Spleen (tissue), 11 donors: ENCODE data around the gene OBSCN. TPM values are rescaled to one million over a fixed set of nuclear protein-coding genes. Genes with fewer than 3 reads are reported as not detected.

Source experiments
- DNase-seq: peaks from one replicate; pipeline ENCODE4 v3.0.0-alpha.2; 2020
- H3K27ac ChIP-seq, 8 donors: fragments of 200-600 bp; sonication (generic) in 7 of 8; 1 replicate in 4 of 8; 2 replicates in 4 of 8; pipeline versions ENCODE4 v1.5.0 to v1.8.0; 2016 to 2021; ENCODE audit warnings: inconsistent platforms in 4 of 8, mild to moderate bottlenecking in 4 of 8, moderate library complexity in 1 of 8
- H3K27me3 ChIP-seq, 7 donors: fragments of 200-600 bp; sonication (generic) in 6 of 7; replicated peaks in 1 of 7; 1 replicate in 4 of 7; 2 replicates in 3 of 7; pipeline versions ENCODE4 v1.5.0 to v1.8.0; 2016 to 2021; ENCODE audit warnings: inconsistent platforms in 3 of 7, mild to moderate bottlenecking in 1 of 7
- H3K36me3 ChIP-seq, 6 donors: fragments of 200-600 bp; sonication (generic) in 5 of 6; 1 replicate in 4 of 6; 2 replicates in 2 of 6; pipeline versions ENCODE4 v1.5.0 to v1.8.0; 2016 to 2021; ENCODE audit warnings: inconsistent platforms in 2 of 6
- H3K4me1 ChIP-seq, 6 donors: fragments of 200-600 bp; sonication (generic) in 5 of 6; 1 replicate in 3 of 6; 2 replicates in 3 of 6; pipeline versions ENCODE4 v1.5.0 to v1.8.0; 2016 to 2021; ENCODE audit warnings: inconsistent platforms in 3 of 6
- H3K4me3 ChIP-seq, 8 donors: fragments of 200-600 bp; sonication (generic) in 7 of 8; 1 replicate in 4 of 8; 2 replicates in 4 of 8; pipeline versions ENCODE4 v1.5.0 to v1.8.0; 2016 to 2021; ENCODE audit warnings: inconsistent platforms in 4 of 8, mild to moderate bottlenecking in 4 of 8, moderate library complexity in 2 of 8
- H3K9me3 ChIP-seq, 8 donors: fragments of 200-600 bp; sonication (generic) in 7 of 8; 1 replicate in 4 of 8; 2 replicates in 4 of 8; pipeline versions ENCODE4 v1.5.0 to v1.8.0; 2016 to 2021; ENCODE audit warnings: inconsistent platforms in 4 of 8
- CTCF ChIP-seq, 11 experiments: fragments of 200-600 bp in 7 of 11; fragments of 450-650 bp in 4 of 11; sonication (generic) in 4 of 11; IDR thresholded peaks in 8 of 11; conservative IDR thresholded peaks in 3 of 11; 1 replicate in 7 of 11; 2 replicates in 4 of 11; pipeline versions ENCODE4 v1.4.0 to v1.8.0; 2016 to 2021; ENCODE audit warnings: antibody characterized with exemption in 11 of 11, inconsistent platforms in 4 of 11, mild to moderate bottlenecking in 1 of 11
- POLR2A ChIP-seq, 3 donors: fragments of 450-650 bp; IDR thresholded peaks; one replicate each; pipeline ENCODE4 v1.5.1; 2017; ENCODE audit warnings: antibody characterized with exemption in 3 of 3, mild to moderate bottlenecking in 1 of 3
- POLR2AphosphoS5 ChIP-seq, 3 donors: sonication (generic); formaldehyde crosslinking; IDR thresholded peaks; one replicate each; pipeline ENCODE4 v1.5.1; 2017; ENCODE audit warnings: antibody characterized with exemption in 3 of 3
- WGBS, 5 donors: extraction: QIAGEN DNeasy Blood & Tissue Kit in 3 of 5; methylation state at CpG; one replicate each; pipeline versions ENCODE4 v1.1.5 to v1.1.7; 2013 to 2018; 5-methylcytosine and 5-hydroxymethylcytosine counted together
- intact Hi-C: fragments of 100-400 bp; cut with DNase I; formaldehyde crosslinking; loops from one replicate; pipeline ENCODE4 v1.15.0; 2023; ENCODE audit warnings: low total_unique reads
- polyA plus RNA-seq, 3 donors: library from polyadenylated mRNA; stranded (reverse); fragments of 200-250 nt; gene quantifications; one replicate each; pipeline ENCODE4 v1.2.1, GENCODE V29; 2013
- total RNA-seq, 7 donors: library from RNA; depleted of rRNA in 3 of 7; stranded (reverse); fragments of >200 nt in 3 of 7; fragmentation: NEBNext Ultra II Directional in 4 of 7; extraction: Animal tissue kit (Norgen Biotek cat#: 25700) in 4 of 7; gene quantifications; one replicate each; pipeline versions ENCODE4 v1.1.0 to v1.2.1, GENCODE V29; 2016 to 2021
- donor health status: healthy with polysubstance abuse.
- donor health status: DM: no; HTN: no; CAD: no; lungs with moderate emphysema.
- donor health status: DM: no; HTN: no; CAD: no.
- donor health status: Bipolar disorder and iron deficiency.
- donor health status: healthy.
- donor health status: DM: no; HTN: no; CAD: no.
- donor health status: DM: yes; HTN: yes; CAD: no.

Gene OBSCN
- total and polyA plus RNA-seq, 10 donors: 12.6 to 71.7 (median 41.9) TPM

GRCh38 chr1:228297822-228298221 is 90.0 kb downstream of the OBSCN start:
- DNase-seq: peak; percentile 33
- H3K9me3 ChIP-seq: peaks cover 3 to 44% (median 35%) of the 10 kb centered on the region in 8 donors
- WGBS, 5 donors: 77 to 98% (median 92%) methylated on average over 2 of the region's 2 CpGs
- H3K27ac ChIP-seq: no peak overlapping the region
- no peaks in the 10 kb centered on the region for H3K4me1 ChIP-seq
- H3K4me3 ChIP-seq: no peak overlapping the region
- intact Hi-C loops: no loop called here
- peaks cover 0 to 26% (median 3%) of the 10 kb centered on the region in 6 donors for H3K36me3 ChIP-seq
- TF ChIP-seq POLR2A (IDR thresholded peaks at IDR 0.05) (no peak), CTCF (IDR thresholded peaks at IDR 0.05 in 8 of 11, conservative IDR thresholded peaks at IDR 0.05 in 3 of 11) (no peak), POLR2AphosphoS5 (IDR thresholded peaks at IDR 0.05) (no peak)
- H3K27me3 ChIP-seq: no peaks in the 10 kb centered on the region

DNA sequence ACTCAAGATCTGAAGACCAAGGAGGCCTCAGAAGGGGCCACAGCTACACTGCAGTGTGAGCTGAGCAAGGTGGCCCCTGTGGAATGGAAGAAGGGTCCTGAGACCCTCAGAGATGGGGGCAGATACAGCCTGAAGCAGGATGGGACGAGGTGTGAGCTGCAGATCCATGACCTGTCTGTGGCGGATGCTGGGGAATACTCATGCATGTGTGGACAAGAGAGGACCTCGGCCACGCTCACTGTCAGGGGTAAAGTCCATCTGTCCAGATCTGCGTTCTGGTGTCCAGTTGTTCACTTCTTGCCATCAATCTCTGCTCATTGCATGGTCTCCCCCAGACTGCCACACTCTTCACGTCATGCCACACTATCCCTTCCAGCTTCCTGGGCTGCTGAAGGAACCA is 90.6 kb downstream of the OBSCN start:
- H3K36me3 ChIP-seq: peaks cover 0 to 26% (median 3%) of the 10 kb centered on the region in 6 donors
- 70 to 91% (median 82%) methylated on average over 6 of the region's 6 CpGs for WGBS, 5 donors
- no peaks in the 10 kb centered on the region for H3K4me1 ChIP-seq
- intact Hi-C loops: no loop called here
- DNase-seq: peak; percentile 29
- H3K9me3 ChIP-seq: peaks cover 6 to 51% (median 41%) of the 10 kb centered on the region in 8 donors
- H3K27ac ChIP-seq: no peak overlapping the region
- no peak overlapping the region for H3K4me3 ChIP-seq
- no peak for TF ChIP-seq CTCF (IDR thresholded peaks at IDR 0.05 in 8 of 11, conservative IDR thresholded peaks at IDR 0.05 in 3 of 11)
- TF ChIP-seq POLR2AphosphoS5 (IDR thresholded peaks at IDR 0.05): no peak
- no peak for TF ChIP-seq POLR2A (IDR thresholded peaks at IDR 0.05)
- H3K27me3 ChIP-seq: no peaks in the 10 kb centered on the region

- Histone ChIP-seq H3K36me3 (peaks cover 0 to 26% (median 3%) of the 10 kb centered on the region in 6 donors), H3K9me3 (peaks cover 6 to 58% (median 47%) of the 10 kb centered on the region in 8 donors), H3K27me3 (no peaks in the 10 kb centered on the region), H3K4me3 (no peak overlapping the region), H3K27ac (no peak overlapping the region), H3K4me1 (no peaks in the 10 kb centered on the region)
- TF ChIP-seq CTCF (IDR thresholded peaks at IDR 0.05 in 8 of 11, conservative IDR thresholded peaks at IDR 0.05 in 3 of 11) (no peak), POLR2A (IDR thresholded peaks at IDR 0.05) (no peak), POLR2AphosphoS5 (IDR thresholded peaks at IDR 0.05) (no peak)
- intact Hi-C loops: no loop called here
- peak; percentile 10 for DNase-seq
- WGBS, 5 donors: 84 to 100% (median 88%) methylated on average over 2 of the region's 2 CpGs
Measured at GRCh38 chr1:228299211-228299610, 91.4 kb downstream of the OBSCN start.

DNA sequence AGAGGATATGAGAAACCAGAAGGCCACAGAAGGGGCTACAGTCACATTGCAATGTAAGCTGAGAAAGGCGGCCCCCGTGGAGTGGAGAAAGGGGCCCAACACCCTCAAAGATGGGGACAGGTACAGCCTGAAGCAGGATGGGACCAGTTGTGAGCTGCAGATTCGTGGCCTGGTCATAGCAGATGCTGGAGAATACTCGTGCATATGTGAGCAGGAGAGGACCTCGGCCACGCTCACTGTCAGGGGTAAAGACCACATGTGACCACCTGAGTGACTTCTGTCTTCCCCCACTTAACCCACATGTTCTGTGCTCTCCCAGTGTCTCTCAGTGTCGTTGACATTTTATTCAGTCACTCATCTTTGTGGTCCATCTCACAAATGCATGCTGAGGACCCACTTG is 92.1 kb downstream of the OBSCN start:
- DNase-seq: peak; percentile 61
- no peak for TF ChIP-seq CTCF (IDR thresholded peaks at IDR 0.05 in 8 of 11, conservative IDR thresholded peaks at IDR 0.05 in 3 of 11)
- TF ChIP-seq POLR2A (IDR thresholded peaks at IDR 0.05): no peak
- TF ChIP-seq POLR2AphosphoS5 (IDR thresholded peaks at IDR 0.05): no peak
- Histone ChIP-seq H3K9me3 (peaks cover 6 to 62% (median 48%) of the 10 kb centered on the region in 8 donors), H3K36me3 (peaks cover 0 to 22% (median 3%) of the 10 kb centered on the region in 6 donors), H3K27me3 (no peaks in the 10 kb centered on the region), H3K4me1 (no peaks in the 10 kb centered on the region), H3K27ac (no peak overlapping the region), H3K4me3 (no peak overlapping the region)
- intact Hi-C loops: no loop called here
- 75 to 88% (median 83%) methylated on average over 7 of the region's 7 CpGs for WGBS, 5 donors
